PC-3 (cell line): ENCODE data around the gene PGLYRP4. TPM values are rescaled to one million over a fixed set of nuclear protein-coding genes. Genes with fewer than 3 reads are reported as not detected.

Experiments used
- ATAC-seq: fragments of 200-7000 bp; cut with Tn5 transposase; 2 replicates; pipeline ENCODE4 v1.9.1; 2020; ENCODE audit warnings: mild to moderate bottlenecking, moderate library complexity
- BruUV-seq: library from RNA; stranded (reverse); fragments of 400-500 nt; replicated peaks from 2 replicates; lab custom pipeline; 2021; lab: Mats Ljungman, UMichigan
- CTCF ChIA-PET: fragments of 300-600 bp; sonication (Branson Sonifier 250); formaldehyde crosslinking; loops from one replicate; lab custom pipeline; 2022; ENCODE audit warnings: antibody characterized with exemption; lab: Charles Lee
- POLR2A ChIA-PET: fragments of 300-600 bp; sonication (Branson Sonifier 250); formaldehyde crosslinking; loops from one replicate; lab custom pipeline; 2022; ENCODE audit warnings: antibody characterized with exemption; ENCODE audit not compliant: unreplicated experiment; lab: Charles Lee
- DNase-seq: peaks from one replicate; pipeline ENCODE4 v3.0.0-alpha.2; 2015
- H2AFZ ChIP-seq: fragments of 300-600 bp; sonication (generic); 2 replicates; pipeline ENCODE4 v1.6.0; 2016; ENCODE audit warnings: antibody characterized with exemption, low read length
- H3F3A ChIP-seq: fragments of 300-600 bp; sonication (generic); one replicate; pipeline ENCODE4 v1.6.0; 2017; ENCODE audit warnings: antibody characterized with exemption, low read length, control low read depth, mild to moderate bottlenecking; ENCODE audit not compliant: unreplicated experiment
- H3K27ac ChIP-seq: fragments of 300-600 bp; sonication (generic); 2 replicates; pipeline ENCODE4 v1.5.1; 2016; ENCODE audit warnings: mild to moderate bottlenecking, low read length
- H3K27me3 ChIP-seq: fragments of 300-600 bp; sonication (generic); 2 replicates; pipeline ENCODE4 v1.6.1; 2016; ENCODE audit warnings: low read length, mixed read lengths
- H3K36me3 ChIP-seq: fragments of 300-600 bp; sonication (generic); 2 replicates; pipeline ENCODE4 v1.6.1; 2016; ENCODE audit warnings: low read depth, mixed run types, low read length, mixed read lengths
- H3K4me1 ChIP-seq: fragments of 300-600 bp; sonication (generic); 2 replicates; pipeline ENCODE4 v1.5.1; 2016; ENCODE audit warnings: low read length; ENCODE audit not compliant: insufficient read depth
- H3K4me2 ChIP-seq: fragments of 300-600 bp; sonication (generic); 2 replicates; pipeline ENCODE4 v1.6.0; 2016; ENCODE audit warnings: low read length
- H3K4me3 ChIP-seq: fragments of 300-600 bp; sonication (generic); 2 replicates; pipeline ENCODE4 v1.5.1; 2016; ENCODE audit warnings: mild to moderate bottlenecking, low read length, mixed read lengths
- H3K79me2 ChIP-seq: fragments of 300-600 bp; sonication (generic); 2 replicates; pipeline ENCODE4 v1.6.1; 2017; ENCODE audit warnings: low read length, mixed read lengths
- H3K9ac ChIP-seq: fragments of 300-600 bp; sonication (generic); 2 replicates; pipeline ENCODE4 v1.6.0; 2016; ENCODE audit warnings: mild to moderate bottlenecking, low read length
- H3K9me2 ChIP-seq: fragments of 300-600 bp; sonication (generic); replicated peaks from 2 replicates; pipeline ENCODE4 v1.6.1; 2016; ENCODE audit warnings: mixed run types, low read length, mixed read lengths
- H3K9me3 ChIP-seq: fragments of 300-600 bp; sonication (generic); 2 replicates; pipeline ENCODE4 v1.6.1; 2016; ENCODE audit warnings: low read length, mixed read lengths
- H4K20me1 ChIP-seq: fragments of 300-600 bp; sonication (generic); 2 replicates; pipeline ENCODE4 v1.6.1; 2016; ENCODE audit warnings: low read length, mixed read lengths
- CTCF ChIP-seq: fragments of 300-600 bp; sonication (generic); conservative IDR thresholded peaks from 2 replicates; pipeline ENCODE4 v1.5.1; 2017; ENCODE audit warnings: antibody characterized with exemption, low read depth, mild to moderate bottlenecking, low read length
- EZH2 ChIP-seq: fragments of 300-600 bp; sonication (generic); IDR thresholded peaks from one replicate; pipeline ENCODE4 v1.6.1; 2017; ENCODE audit warnings: antibody characterized with exemption, mild to moderate bottlenecking, low read length; ENCODE audit not compliant: unreplicated experiment
- EZH2phosphoT487 ChIP-seq: fragments of 300-600 bp; sonication (generic); IDR thresholded peaks from 2 replicates; pipeline ENCODE4 v1.6.1; 2018; ENCODE audit warnings: mild to moderate bottlenecking, antibody characterized with exemption, low read length, borderline replicate concordance
- intact Hi-C: fragments of 100-400 bp; cut with micrococcal nuclease; formaldehyde crosslinking; loops from 2 replicates; pipeline ENCODE4 v1.9.0; 2023
- total RNA-seq: library from RNA; depleted of rRNA; stranded (reverse); fragments of >200 nt; gene quantifications from 2 replicates; pipeline ENCODE4 v1.2.3, GENCODE V29; 2014

PGLYRP4 gene
- total RNA-seq, 1 experiment from 2014 or later, result not detected

- no peaks in the 10 kb centered on the region for H3K79me2 ChIP-seq
- H3K36me3 ChIP-seq, result no peaks in the 10 kb centered on the region
- no peaks in the 10 kb centered on the region for H4K20me1 ChIP-seq
- H3K4me1 ChIP-seq, result no peaks in the 10 kb centered on the region
- no peaks in the 10 kb centered on the region for H3K9me2 ChIP-seq
- H3K9ac ChIP-seq, result no peak overlapping the region
- H3K4me2 ChIP-seq, result no peak overlapping the region
- CTCF ChIA-PET, result no interaction called here
- no peaks in the 10 kb centered on the region for H3F3A ChIP-seq
- intact Hi-C loops, result no loop called here
- ATAC-seq (no peak), DNase-seq (no peak)
- no peak overlapping the region for H3K27ac ChIP-seq
- H2AFZ ChIP-seq, result no peak overlapping the region
- no peak overlapping the region for H3K4me3 ChIP-seq
- H3K9me3 ChIP-seq, result no peaks in the 10 kb centered on the region
- TF ChIP-seq EZH2phosphoT487 (no peak), CTCF (no peak), EZH2 (no peak)
- no TSS peak for BruUV-seq
- H3K27me3 ChIP-seq, result peaks cover 87% of the 10 kb centered on the region
- POLR2A ChIA-PET, result no interaction called here
Observed at GRCh38 chr1:153293851-153294250, 54.8 kb downstream of the PGLYRP4 start.

GRCh38 chr1:153293480-153293775 lies 55.2 kb downstream of the PGLYRP4 start:
- TF ChIP-seq CTCF (no peak), EZH2 (no peak), EZH2phosphoT487 (no peak)
- intact Hi-C loops, result no loop called here
- ATAC-seq (no peak), DNase-seq (no peak)
- Histone ChIP-seq H3K79me2 (no peaks in the 10 kb centered on the region), H4K20me1 (no peaks in the 10 kb centered on the region), H3K4me3 (no peak overlapping the region), H3K27me3 (peaks cover 83% of the 10 kb centered on the region), H3K36me3 (no peaks in the 10 kb centered on the region), H3K27ac (no peak overlapping the region), H3K9me2 (no peaks in the 10 kb centered on the region), H3K4me2 (no peak overlapping the region), H2AFZ (no peak overlapping the region), H3K9ac (no peak overlapping the region), H3K9me3 (no peaks in the 10 kb centered on the region), H3K4me1 (no peaks in the 10 kb centered on the region), H3F3A (no peaks in the 10 kb centered on the region)
- ChIA-PET CTCF (no interaction called here), POLR2A (no interaction called here)
- no TSS peak for BruUV-seq

GRCh38 chr1:153292740-153293479 lies 55.7 kb downstream of the PGLYRP4 start:
- BruUV-seq, result no TSS peak

More at GRCh38 chr1:153292740-153293479, 55.7 kb downstream of the PGLYRP4 start:
- Histone ChIP-seq H3K9me2 (no peaks in the 10 kb centered on the region), H4K20me1 (no peaks in the 10 kb centered on the region), H3K4me2 (no peak overlapping the region), H3K9me3 (no peaks in the 10 kb centered on the region), H2AFZ (no peak overlapping the region), H3K36me3 (no peaks in the 10 kb centered on the region), H3K4me3 (no peak overlapping the region), H3F3A (no peaks in the 10 kb centered on the region), H3K9ac (no peak overlapping the region), H3K27me3 (peaks cover 80% of the 10 kb centered on the region), H3K4me1 (no peaks in the 10 kb centered on the region), H3K27ac (no peak overlapping the region), H3K79me2 (no peaks in the 10 kb centered on the region)
- intact Hi-C loops, result no loop called here
- TF ChIP-seq EZH2phosphoT487, result no peak
- no peak for TF ChIP-seq EZH2
- no peak for TF ChIP-seq CTCF
- CTCF ChIA-PET, result no interaction called here
- ATAC-seq (no peak), DNase-seq (no peak)
- POLR2A ChIA-PET, result no interaction called here
